ENCODE results near the gene CLDN25.

DNA sequence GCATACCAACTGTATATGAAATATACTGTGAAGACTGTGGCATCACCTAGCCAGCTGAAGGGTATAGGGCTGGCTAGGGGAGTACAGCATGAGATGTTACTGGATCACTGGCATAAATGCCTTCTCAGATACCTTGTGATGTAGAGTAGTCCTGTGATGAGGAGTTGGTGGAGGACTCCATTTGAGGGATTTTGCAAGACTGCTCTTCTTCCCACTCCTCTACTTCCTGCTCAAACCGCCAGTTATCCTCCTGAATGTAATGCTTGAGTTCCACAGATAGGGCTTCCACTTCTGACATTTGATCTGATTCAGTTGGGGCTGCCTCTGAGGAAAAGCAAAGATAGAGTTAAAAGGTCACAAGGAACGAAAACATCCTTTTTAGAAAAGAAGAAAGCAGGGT, 29.3 kb downstream of the CLDN25 start:
- TF ChIP-seq EZH2 (IDR thresholded peaks at IDR 0.05; ENCODE audit: borderline replicate concordance, low read depth, low read length, severe bottlenecking), result no peak
- TF ChIP-seq, protein P1, sequence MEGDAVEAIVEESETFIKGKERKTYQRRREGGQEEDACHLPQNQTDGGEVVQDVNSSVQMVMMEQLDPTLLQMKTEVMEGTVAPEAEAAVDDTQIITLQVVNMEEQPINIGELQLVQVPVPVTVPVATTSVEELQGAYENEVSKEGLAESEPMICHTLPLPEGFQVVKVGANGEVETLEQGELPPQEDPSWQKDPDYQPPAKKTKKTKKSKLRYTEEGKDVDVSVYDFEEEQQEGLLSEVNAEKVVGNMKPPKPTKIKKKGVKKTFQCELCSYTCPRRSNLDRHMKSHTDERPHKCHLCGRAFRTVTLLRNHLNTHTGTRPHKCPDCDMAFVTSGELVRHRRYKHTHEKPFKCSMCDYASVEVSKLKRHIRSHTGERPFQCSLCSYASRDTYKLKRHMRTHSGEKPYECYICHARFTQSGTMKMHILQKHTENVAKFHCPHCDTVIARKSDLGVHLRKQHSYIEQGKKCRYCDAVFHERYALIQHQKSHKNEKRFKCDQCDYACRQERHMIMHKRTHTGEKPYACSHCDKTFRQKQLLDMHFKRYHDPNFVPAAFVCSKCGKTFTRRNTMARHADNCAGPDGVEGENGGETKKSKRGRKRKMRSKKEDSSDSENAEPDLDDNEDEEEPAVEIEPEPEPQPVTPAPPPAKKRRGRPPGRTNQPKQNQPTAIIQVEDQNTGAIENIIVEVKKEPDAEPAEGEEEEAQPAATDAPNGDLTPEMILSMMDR (IDR thresholded peaks at IDR 0.05; ENCODE audit: borderline replicate concordance, extremely low read depth, low read length, poor library complexity, severe bottlenecking), result no peak
